Suppressor macrophage treated with lipopolysaccharide for 4 hours (primary cell): ENCODE measurements around the gene RTL5.

Source experiments
- DNase-seq: peaks from one replicate; pipeline ENCODE4 v3.0.0-alpha.2; 2020

Gene RTL5

DNA sequence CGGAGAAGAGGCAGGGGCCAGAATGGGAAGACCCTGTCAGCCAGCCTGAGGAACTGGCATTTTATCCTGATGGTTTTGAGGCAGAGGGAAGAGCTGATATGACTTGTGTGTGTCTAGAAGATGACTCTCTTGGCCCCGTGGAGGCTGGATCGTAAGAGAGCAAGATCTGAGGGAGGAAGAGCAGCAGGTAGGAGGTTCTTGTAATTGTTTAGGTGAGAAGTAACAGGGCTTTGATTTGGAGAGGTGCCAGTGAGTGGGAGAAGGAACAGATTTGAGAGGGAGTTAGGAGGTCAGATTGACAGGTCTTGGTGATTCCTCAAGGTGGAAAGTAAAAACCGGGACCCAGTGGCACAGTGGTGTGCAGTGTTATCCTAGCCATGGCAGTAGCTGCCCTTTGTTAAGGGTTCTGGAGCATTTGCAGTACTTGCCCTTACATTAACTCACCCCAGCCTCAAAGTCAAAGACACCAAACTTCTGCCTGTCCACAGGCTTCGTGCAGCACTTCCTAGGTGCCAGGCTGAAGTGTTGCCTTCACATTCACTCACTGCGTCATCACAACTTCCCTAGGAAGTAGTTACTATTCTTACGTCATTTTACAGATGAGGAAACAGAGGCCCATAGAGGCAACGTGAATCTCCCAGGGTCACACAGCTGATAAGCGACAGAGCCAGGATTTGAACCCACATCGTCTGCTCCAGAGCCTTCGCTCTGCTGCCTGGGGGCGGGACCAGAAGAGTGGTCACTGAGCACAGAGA lies 23.7 kb downstream of the RTL5 start:
- DNase-seq = peak; percentile 50

DNA sequence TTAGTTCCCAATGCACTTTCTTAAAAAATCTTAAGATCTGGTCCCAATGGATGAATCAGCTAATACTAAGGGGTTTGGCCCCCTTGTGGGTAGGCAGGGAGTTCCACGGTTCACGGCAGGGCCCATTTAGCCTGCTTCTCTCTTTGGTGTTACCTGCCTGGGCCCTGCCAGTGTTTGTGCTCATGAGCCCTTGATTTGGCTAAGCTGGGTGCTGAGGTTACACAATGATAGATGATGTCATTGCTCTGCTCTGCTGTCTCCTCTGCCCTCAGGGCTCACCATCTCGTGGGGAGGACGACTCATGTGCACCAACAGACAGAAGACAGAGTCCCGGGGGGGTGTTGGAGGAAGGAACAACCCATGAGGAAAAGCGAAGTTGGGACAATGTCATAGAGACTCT lies 24.4 kb downstream of the RTL5 start:
- DNase-seq = peak; percentile 69

DNA sequence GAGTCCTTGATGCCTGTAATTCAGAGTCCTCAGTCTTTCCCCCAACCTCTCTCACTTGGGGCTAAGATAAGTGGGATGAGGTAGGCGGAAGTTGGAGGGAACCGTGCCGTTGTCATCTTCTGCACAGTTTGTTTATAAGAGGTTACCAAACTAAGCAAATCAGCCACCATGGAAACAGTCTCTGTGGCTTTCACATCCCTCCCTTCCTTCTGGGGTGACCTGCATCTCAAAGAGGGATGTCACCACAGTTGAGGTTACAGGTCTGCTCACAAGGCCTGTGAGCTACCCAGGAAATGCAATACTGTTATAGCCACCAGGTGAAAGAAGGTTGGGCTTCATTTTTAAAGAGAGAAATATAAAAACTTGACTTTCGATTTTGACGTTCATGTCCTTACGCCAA lies 26.3 kb downstream of the RTL5 start:
- DNase-seq = no peak

DNA sequence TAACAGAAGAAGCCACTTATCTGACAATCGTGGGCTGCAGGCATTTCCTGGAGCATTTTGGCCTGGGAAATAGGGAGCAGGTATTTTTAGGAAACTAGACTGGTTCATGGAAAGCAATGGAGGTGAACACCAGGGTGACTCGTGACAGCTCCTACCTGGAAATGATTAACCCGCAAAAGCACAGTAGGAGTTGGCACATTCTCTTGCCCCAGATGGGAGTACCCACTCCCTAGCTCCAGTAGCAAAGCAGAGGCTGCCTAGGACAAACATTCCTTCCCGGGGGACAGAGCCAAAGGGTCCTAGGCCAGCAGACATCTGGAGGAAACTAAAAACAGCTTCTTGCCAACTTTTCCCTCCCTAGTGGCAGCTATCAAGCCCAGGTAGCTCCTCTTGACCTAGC lies 29.0 kb downstream of the RTL5 start:
- DNase-seq = no peak

DNA sequence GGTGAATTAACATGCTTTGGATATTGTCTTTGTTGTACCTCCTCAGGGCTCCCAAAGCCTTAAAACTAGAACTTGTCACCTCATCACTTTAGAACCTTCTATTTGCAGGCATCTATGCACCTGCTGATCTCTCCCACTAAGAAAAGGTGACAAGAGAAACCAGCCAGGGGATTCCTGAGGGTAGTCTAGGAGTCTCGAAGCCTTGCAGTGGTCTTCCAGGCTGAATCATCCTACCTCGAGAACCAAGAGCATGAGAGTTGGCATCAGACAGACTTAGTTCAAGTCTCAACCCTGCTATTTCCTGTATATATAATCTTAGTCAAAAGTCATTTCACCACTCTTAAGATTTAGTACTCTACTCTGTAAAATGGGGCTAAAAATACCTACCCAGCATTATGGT lies 29.6 kb downstream of the RTL5 start:
- no peak for DNase-seq

DNA sequence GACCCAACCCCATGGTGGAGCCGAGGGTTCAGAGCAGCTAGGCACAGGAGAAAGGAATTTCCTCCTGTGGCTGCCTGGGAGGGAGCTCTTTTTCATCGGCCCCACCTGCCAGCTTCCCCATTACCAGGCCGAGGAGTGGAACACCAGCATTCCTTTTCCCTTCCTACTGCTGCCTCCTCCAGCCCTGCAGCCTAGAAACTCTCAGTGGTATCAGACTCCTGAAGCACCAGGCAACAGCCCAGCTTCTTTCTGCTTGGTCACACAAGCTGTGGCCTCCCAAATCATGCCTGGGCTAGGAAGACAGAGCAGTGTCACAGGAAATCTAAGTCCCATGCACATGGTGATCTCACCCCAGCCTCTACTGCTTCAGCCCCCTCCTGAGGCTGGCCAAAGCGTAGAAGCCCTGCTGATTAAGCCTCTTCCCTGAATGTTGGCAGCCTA lies 30.1 kb downstream of the RTL5 start:
- peak; percentile 63 for DNase-seq

DNA sequence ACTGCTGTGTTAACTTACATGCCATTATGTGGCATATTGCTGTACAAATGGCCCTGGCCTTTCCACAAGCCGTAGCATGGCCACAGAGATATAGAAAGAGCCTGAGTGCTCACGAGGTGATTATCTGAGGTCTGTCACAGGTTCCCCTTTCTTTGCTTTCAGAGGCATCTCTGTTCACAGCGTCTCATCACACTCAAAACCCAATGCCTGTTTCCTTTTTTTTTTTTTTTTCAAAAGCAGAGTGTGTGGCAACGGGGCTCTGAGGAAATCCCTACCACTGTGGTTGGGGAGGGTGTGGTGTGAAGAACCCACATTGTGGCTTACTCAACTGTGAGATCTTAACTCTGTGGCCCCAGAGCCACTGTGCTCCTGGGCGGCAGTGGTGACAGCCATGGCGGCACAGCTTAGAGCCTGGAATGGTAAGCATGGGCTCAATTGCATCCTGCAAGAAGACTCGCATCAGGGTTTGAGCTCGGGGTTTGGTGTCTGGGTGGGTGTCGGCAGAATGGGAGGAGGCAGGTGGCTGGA lies 30.8 kb downstream of the RTL5 start:
- peak; percentile 86 for DNase-seq

DNA sequence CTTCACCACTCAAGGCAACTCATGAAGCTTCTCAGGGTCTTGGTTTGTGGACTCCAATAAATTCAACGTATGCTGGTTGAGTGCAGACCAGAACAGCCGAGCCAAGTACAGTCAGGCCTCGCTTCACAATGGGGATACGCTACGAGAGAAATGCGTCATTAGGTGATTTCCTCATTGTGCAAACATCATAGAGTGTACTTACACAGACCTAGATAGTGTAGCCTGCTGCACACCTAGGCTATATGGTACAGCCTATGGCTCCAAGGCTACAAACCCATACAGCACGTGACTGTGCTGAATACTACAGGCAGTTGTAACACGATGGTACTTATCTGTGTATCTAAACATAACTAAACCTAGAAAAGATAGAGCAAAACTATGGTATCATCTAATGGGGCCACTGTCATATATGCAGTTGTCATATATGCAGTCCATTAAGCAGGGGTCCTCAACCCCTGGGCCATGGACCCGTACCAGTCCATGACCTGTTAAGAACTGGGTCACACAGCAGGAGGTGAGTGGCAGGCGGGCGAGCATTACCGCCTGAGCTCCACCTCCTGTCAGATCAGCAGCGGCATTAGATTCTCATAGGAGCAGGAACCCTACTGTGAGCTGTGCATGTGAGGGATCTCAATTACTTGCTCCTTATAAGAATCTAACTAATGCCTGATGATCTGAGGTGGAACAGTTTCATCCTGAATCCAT lies 31.5 kb downstream of the RTL5 start:
- DNase-seq = peak; percentile 49

DNA sequence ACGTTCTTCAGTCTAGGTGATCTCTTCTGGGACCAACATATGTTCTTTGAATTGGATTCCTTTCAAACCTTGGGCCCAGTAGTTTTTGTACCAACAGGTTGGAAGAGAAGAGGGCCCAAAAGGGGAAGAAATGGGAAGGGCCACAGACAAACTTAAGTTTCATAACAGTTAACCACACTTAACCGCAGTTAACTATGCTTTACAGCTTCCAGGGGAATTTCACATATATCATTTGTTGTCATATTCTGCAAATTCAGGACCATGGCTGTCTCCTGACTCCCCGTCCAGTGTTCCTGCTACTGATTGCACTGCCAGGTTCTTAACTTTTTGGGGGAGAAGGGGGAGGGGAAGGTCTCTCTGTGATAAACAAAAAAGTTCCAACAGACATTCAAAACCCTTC lies 34.6 kb downstream of the RTL5 start:
- DNase-seq = peak; percentile 59

DNA sequence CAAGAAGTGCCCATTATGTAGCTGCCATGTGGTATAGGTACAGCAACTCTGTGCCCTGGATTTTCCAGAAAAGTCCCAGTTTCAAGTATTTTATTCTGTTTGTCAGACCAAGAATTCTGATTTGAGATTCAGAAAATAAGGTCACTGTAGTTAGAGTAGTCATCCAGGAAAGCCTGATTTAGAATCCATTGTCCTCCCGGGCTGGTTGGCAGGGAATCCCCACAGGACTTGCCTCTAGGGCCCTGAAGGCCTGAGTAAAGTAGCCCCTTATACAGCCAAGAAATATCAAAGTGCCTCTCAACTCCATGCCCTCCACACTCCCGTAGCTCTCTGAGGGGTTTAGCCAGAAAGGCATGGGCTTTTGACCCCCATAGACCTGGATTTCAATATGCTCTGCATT lies 36.3 kb downstream of the RTL5 start:
- DNase-seq = no peak

DNA sequence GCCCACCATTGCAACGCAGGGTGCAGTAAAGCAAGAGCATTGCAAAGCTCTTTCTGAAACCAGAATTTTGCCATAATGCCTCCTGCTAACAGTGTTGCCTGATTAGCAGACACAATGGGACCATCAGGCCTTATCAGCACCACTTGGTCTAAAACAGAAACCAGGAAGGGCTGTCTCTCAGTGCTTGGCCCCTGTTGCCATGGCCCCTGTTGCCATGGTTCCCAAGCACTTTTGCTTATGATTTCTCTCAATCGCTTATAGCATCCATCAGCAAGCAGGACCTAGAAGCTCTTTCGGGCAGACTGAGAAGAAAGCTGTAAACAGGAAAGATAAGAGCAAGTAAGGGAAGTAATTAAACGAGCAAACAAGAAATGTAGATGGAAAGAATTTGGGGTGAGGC lies 36.8 kb downstream of the RTL5 start:
- DNase-seq = peak; percentile 52

DNA sequence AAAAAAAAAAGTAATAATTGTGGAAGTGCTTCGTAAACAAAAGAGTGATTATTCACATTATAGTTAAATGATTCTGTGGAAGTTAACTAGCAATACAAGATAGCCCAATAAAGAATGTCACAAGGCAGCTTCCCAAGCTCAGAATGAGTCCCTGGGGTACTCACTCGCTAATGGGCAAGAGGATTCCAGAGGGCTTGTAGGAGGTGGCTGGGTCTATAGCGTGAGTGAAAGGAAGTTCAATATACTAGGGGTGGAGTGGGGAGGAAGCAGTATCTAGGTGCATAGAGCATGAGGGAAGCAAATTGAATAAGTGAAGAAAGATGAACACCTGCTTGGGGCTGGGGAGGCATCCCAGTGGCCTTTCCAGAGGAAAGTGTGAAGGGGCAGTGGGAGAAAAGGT lies 42.5 kb downstream of the RTL5 start:
- DNase-seq = no peak

DNA sequence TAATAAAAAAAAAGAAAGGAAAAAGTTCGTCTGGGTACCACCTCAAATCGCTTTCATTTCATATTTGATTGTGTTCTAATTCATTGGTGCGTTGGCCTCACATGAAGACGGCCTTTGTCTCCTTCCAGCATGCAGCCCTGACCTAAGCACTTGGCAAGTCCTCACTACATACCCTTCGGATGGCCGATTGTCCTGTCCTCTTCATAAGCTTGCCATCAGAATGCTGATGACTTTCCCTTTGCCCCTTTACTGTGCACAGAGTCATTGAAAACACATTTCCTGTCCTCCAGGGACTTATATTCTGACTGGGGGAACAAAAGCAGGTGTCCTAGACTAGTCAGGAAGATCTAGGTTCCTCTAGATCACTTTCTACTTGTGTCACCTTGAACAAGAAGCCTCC lies 43.0 kb downstream of the RTL5 start:
- no peak for DNase-seq

DNA sequence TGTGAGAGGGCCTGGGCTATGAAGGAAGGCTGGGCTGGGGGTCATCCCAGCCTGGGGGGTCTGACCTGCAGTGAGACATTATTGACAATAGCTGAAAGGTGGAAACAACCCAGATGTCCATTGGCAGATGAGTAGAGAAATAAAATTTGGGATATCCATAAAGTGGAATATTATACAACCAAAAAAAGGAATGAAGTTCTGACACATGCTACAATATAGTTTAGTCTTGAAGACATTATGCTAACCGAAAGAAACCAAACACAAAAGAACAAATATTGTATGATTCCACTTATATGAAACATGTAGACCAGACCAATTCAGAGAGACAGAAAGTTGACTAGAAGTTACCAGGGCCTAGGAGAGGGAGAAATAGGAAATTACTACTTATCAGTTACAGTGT lies 44.7 kb downstream of the RTL5 start:
- DNase-seq = no peak

DNA sequence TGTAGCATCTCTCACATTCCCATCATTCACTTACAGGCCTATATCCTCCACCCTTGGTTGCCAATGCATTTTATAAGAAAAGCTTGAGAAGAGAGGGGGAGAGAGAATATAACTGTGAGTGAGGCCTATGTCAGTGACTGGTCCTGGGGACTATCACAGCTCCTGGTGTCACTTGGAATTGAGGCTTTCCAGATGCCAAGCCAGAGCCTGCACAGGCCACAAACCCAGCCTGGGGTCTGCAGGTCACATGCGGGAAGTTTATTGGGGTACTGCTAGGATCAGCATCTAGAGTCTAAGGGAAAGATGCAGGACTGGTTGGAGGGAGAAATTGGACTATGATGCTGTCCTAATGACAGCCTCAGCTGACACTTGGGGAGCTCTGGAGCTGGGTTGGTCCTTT lies 47.6 kb downstream of the RTL5 start:
- no peak for DNase-seq

DNA sequence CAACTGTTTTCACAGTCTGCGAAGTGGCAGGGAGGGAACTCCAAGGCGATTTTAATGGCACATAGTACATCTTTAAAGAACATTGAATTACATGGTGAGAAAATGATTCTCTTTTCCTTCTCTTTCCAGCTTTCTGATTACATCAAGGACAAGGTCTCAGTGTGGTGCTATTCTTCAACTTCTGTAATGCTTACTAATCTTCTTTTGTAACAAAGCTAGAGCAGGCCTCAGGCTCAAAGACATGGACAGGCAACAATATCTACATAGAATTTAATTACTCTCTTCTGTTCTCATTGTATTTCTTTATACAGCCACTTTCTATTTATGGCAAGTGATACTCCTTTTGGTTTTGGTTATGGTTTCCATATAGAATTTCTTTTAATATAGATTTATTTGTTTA lies 48.4 kb downstream of the RTL5 start:
- DNase-seq = no peak

DNA sequence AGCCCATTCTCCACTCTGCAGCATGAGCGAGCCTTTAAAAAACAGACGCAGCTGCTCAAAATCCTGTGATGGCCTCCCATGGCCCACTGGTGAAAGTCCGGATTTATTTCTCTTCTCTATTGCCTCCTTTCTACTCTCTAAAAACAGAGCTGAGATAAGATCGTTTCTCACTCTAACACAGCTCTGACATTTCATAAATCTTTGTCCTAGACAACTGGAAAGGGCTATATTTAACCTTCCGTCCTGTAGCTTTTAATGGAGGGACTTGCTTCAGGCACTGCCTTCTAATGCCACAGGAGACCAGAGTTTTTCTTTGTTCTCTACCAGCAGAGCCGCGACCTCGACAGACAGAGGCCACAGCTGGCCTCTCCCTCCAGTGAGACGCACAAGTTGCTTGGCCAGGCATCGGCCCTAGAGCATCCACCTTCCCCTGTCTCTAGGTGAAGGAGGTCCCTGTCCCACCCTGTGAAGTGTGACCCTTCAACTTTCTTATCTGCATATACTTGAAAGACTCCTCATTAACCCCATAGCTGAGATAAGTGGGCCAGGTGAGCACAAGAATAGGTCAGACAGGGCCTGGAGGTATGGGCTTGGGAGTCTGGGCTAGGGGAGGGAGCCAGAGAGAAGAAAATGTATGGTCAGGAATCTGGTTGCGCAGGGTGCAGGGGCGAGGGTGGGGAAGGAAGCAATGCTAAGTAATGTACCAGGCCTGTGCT lies 50.0 kb downstream of the RTL5 start:
- DNase-seq = no peak

DNA sequence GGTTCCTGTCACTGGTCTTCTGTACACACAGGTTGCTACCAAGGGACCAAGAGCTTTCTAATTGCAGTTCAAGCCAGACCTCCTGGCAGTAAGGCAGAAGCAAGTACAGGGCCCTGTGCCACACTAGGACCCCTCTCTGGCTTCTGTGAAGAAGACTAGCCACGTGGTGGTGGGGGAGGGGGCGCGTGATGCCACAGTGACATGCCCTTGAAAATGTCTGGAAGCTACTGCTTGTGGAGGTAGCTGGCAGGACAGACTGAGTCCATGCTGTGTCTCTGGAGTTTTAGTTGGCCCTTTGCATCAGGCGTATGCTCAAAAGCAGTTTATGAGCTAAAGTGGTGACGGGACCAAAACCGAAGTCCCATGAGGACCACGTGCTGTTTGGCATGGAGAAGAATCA lies 50.9 kb downstream of the RTL5 start:
- no peak for DNase-seq

DNA sequence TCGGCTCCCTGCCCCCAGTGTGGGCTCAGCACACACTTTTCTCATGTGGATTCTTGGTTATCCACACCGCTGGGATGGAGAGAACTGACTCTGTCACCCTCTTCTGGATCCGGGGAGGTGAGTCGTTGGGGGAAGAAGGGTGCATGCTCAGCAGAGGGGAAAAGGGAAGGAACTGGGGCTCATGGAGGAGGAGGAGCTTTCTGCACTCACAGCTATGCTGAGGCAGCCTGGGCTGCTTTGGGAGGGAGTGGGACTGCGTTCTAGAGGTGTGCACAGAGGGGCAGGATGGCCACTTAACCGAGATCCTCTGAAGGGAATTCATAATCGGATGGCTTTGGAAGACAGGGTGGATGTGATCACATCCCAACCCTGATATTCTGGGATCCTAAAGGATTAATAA lies 51.6 kb downstream of the RTL5 start:
- no peak for DNase-seq

DNA sequence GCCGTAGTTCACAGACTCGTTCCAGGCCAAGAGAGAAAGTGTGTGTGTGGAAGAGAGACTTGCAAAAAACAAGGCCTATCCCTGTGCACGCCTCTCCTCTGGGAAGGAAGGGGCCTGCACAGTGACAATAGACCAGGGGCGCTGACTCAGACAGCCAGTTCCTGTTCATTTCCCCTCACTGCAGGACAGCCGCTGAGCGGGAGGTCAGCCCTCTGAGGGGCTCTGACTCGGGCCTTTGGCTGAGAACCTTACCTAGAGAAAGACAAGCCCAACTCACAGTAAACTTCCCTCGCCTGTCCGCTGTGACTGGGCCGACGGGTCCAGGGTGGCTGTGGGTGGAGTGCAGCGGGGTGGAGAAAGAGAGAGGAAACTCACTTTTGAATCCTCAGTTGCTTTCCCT lies 52.1 kb downstream of the RTL5 start:
- DNase-seq = peak; percentile 25

DNA sequence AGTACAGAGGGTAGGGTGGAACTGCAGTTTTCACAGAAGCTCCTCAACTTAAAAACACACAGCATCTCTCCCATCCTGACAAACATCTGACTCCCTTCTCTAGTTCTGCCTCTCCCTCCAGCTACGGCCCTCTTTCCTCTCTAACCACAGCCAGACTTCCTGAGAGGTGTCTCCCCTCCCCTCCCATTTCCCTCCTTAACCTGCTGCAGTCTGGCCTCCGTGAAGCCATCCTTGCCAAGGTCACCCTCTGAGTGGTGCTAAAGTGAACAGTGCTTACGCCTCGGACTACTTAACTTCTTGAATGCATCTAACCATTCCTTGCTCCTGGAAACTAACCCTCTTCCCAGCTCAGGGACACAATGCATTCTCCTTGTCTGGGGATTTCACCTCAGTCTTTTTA lies 53.3 kb downstream of the RTL5 start:
- DNase-seq = no peak
